H1 (cell line): ENCODE results near the gene PRRX2. TPM values are rescaled to one million over a fixed set of nuclear protein-coding genes. Genes with fewer than 3 reads are reported as not detected.

Source experiments
- CTCF ChIA-PET: fragments of 300-600 bp; sonication (Branson Sonifier 250); formaldehyde crosslinking; loops from one replicate; lab custom pipeline; 2021; ENCODE audit not compliant: partially characterized antibody; lab: Charles Lee
- POLR2A ChIA-PET: fragments of 300-600 bp; sonication (Branson Sonifier 250); formaldehyde crosslinking; loops from one replicate; lab custom pipeline; 2021; ENCODE audit warnings: inconsistent platforms; ENCODE audit not compliant: partially characterized antibody; lab: Charles Lee
- DNase-seq, 2 experiments: peaks; one replicate each; pipeline versions ENCODE4 v3.0.0 to v3.0.0-alpha.2; 2010 to 2022; ENCODE audit warnings: low spot score in 2 of 2, low read depth in 1 of 2, mixed read lengths in 1 of 2
- FAIRE-seq: peaks from 2 replicates; lab custom pipeline; 2011; peaks lifted over from hg19 to GRCh38; lab: Jason Lieb, UNC
- H2AFZ ChIP-seq: 2 replicates; pipeline ENCODE4 v1.8.1; 2012; ENCODE audit warnings: low read length, inconsistent platforms
- H2AK5ac ChIP-seq: 2 replicates; pipeline ENCODE4 v1.6.1; 2013; ENCODE audit warnings: low read depth, low read length
- H2BK120ac ChIP-seq: replicated peaks from 2 replicates; pipeline ENCODE3; 2013; ENCODE audit warnings: low read depth, low read length, inconsistent platforms
- H2BK12ac ChIP-seq: 2 replicates; pipeline ENCODE4 v1.6.1; 2013; ENCODE audit warnings: low read depth, low read length
- H2BK15ac ChIP-seq: 2 replicates; pipeline ENCODE4 v1.6.1; 2013; ENCODE audit warnings: low read length
- H2BK20ac ChIP-seq: 2 replicates; pipeline ENCODE4 v1.6.1; 2013; ENCODE audit warnings: low read length
- H2BK5ac ChIP-seq: 2 replicates; pipeline ENCODE4 v1.6.1; 2013; ENCODE audit warnings: low read depth, low read length
- H3K14ac ChIP-seq: 2 replicates; pipeline ENCODE4 v1.6.1; 2013; ENCODE audit warnings: inconsistent platforms; ENCODE audit not compliant: insufficient read length
- H3K18ac ChIP-seq: 2 replicates; pipeline ENCODE4 v1.6.1; 2013; ENCODE audit warnings: low read length; ENCODE audit errors: extremely low read depth
- H3K23ac ChIP-seq: 2 replicates; pipeline ENCODE4 v1.6.1; 2013; ENCODE audit warnings: inconsistent platforms; ENCODE audit not compliant: insufficient read length
- H3K23me2 ChIP-seq: 2 replicates; pipeline ENCODE4 v1.6.1; 2013; ENCODE audit warnings: low read depth, low read length
- H3K27ac ChIP-seq: 2 replicates; pipeline ENCODE4 v1.6.1; 2011; ENCODE audit warnings: low read depth, low read length, inconsistent platforms
- H3K27me3 ChIP-seq, 4 experiments: replicated peaks in 1 of 4; 1 replicate in 1 of 4; 2 replicates in 3 of 4; pipeline versions ENCODE4 v1.6.1 to v1.8.1; 2011 to 2013; ENCODE audit warnings: low read length in 3 of 4, mild to moderate bottlenecking in 3 of 4, inconsistent platforms in 2 of 4, mixed read lengths in 2 of 4, moderate library complexity in 1 of 4; ENCODE audit not compliant: control insufficient read depth in 3 of 4, insufficient read depth in 3 of 4; ENCODE audit errors: extremely low read depth in 1 of 4
- H3K36me3 ChIP-seq, 4 experiments: 2 replicates each; pipeline versions ENCODE4 v1.6.1 to v1.8.1; 2011 to 2013; ENCODE audit warnings: mild to moderate bottlenecking in 4 of 4, low read length in 3 of 4, moderate library complexity in 2 of 4, control low read depth in 1 of 4, inconsistent platforms in 1 of 4; ENCODE audit not compliant: insufficient read depth in 4 of 4, control insufficient read depth in 2 of 4
- H3K4ac ChIP-seq: replicated peaks from 2 replicates; pipeline ENCODE3; 2013; ENCODE audit warnings: low read length, low read depth, mixed read lengths, inconsistent platforms; ENCODE audit not compliant: insufficient read length
- H3K4me1 ChIP-seq, 4 experiments: replicated peaks in 1 of 4; 1 replicate in 1 of 4; 2 replicates in 3 of 4; pipeline versions ENCODE4 v1.6.1 to v1.8.1; 2011 to 2013; ENCODE audit warnings: low read length in 3 of 4, inconsistent platforms in 2 of 4, mixed read lengths in 1 of 4; ENCODE audit not compliant: insufficient read depth in 4 of 4, control insufficient read depth in 3 of 4
- H3K4me2 ChIP-seq, 2 experiments: 2 replicates each; pipeline versions ENCODE4 v1.6.1 to v1.8.1; 2011 to 2013; ENCODE audit warnings: low read depth in 2 of 2, low read length in 2 of 2, control low read depth in 1 of 2, inconsistent platforms in 1 of 2, mild to moderate bottlenecking in 1 of 2; ENCODE audit not compliant: insufficient read depth in 1 of 2
- H3K4me3 ChIP-seq, 4 experiments: fragments of 200-600, 300-600 bp in 1 of 4; sonication (generic), shearing (Covaris generic), sonication (Bioruptor Twin) in 1 of 4; 2 replicates each; pipeline versions ENCODE4 v1.5.1 to v1.8.1; 2011 to 2016; ENCODE audit warnings: low read length in 4 of 4, low read depth in 3 of 4, control low read depth in 2 of 4, inconsistent platforms in 2 of 4, mild to moderate bottlenecking in 2 of 4, mixed read lengths in 1 of 4, moderate library complexity in 1 of 4; ENCODE audit not compliant: insufficient read depth in 2 of 4; ENCODE audit errors: extremely low read depth in 1 of 4
- H3K56ac ChIP-seq: replicated peaks from 2 replicates; pipeline ENCODE3; 2013; ENCODE audit warnings: low read depth, mild to moderate bottlenecking, mixed read lengths, low read length, inconsistent platforms; ENCODE audit not compliant: insufficient read length
- H3K79me1 ChIP-seq: 2 replicates; pipeline ENCODE4 v1.6.1; 2013; ENCODE audit warnings: low read depth, low read length, control low read depth
- H3K79me2 ChIP-seq, 2 experiments: 2 replicates each; pipeline versions ENCODE4 v1.6.1 to v1.8.1; 2012 to 2013; ENCODE audit warnings: low read length in 2 of 2, mild to moderate bottlenecking in 2 of 2, inconsistent platforms in 1 of 2; ENCODE audit not compliant: insufficient read depth in 2 of 2, control insufficient read depth in 1 of 2
- H3K9ac ChIP-seq, 4 experiments: replicated peaks in 1 of 4; 1 replicate in 1 of 4; 2 replicates in 3 of 4; pipeline versions ENCODE4 v1.6.1 to v1.8.1; 2011 to 2013; ENCODE audit warnings: low read depth in 3 of 4, low read length in 3 of 4, control low read depth in 2 of 4, mild to moderate bottlenecking in 2 of 4, moderate library complexity in 2 of 4, inconsistent platforms in 1 of 4; ENCODE audit errors: extremely low read depth in 1 of 4
- H3K9me3 ChIP-seq, 2 experiments: 2 replicates each; pipeline versions ENCODE4 v1.6.1 to v1.8.1; 2012 to 2013; ENCODE audit warnings: mild to moderate bottlenecking in 2 of 2, moderate library complexity in 2 of 2, control low read depth in 1 of 2, inconsistent platforms in 1 of 2, low read depth in 1 of 2, low read length in 1 of 2, mixed read lengths in 1 of 2; ENCODE audit not compliant: insufficient read depth in 2 of 2
- H4K20me1 ChIP-seq, 2 experiments: replicated peaks in 1 of 2; 2 replicates each; pipeline versions ENCODE3 to v1.8.1; 2011 to 2013; ENCODE audit warnings: inconsistent platforms in 2 of 2, low read length in 2 of 2, mild to moderate bottlenecking in 1 of 2; ENCODE audit not compliant: insufficient read depth in 2 of 2, control insufficient read depth in 1 of 2
- H4K5ac ChIP-seq: 2 replicates; pipeline ENCODE4 v1.6.1; 2013; ENCODE audit warnings: low read length, low read depth, mixed read lengths, inconsistent platforms; ENCODE audit not compliant: insufficient read length
- H4K8ac ChIP-seq: 2 replicates; pipeline ENCODE4 v1.8.0; 2013; ENCODE audit warnings: mild to moderate bottlenecking, moderate library complexity, low read length, inconsistent platforms; ENCODE audit not compliant: insufficient read depth; ENCODE audit errors: extremely low read depth
- H4K91ac ChIP-seq: replicated peaks from 2 replicates; pipeline ENCODE3; 2013; ENCODE audit warnings: low read length, mixed read lengths, inconsistent platforms; ENCODE audit not compliant: insufficient read length
- EGR1 ChIP-seq: IDR thresholded peaks from 2 replicates; pipeline ENCODE4 v1.6.1; 2011; ENCODE audit warnings: low read depth, low read length, borderline replicate concordance
- KDM5A ChIP-seq: fragments of 200-600 bp; IDR thresholded peaks from 2 replicates; pipeline ENCODE4 v1.7.1; 2012; ENCODE audit warnings: mild to moderate bottlenecking, low read length, inconsistent platforms, mixed read lengths
- NANOG ChIP-seq: IDR thresholded peaks from 2 replicates; pipeline ENCODE4 v1.6.1; 2011; ENCODE audit warnings: low read length, low read depth, mild to moderate bottlenecking, inconsistent platforms; ENCODE audit not compliant: insufficient read depth, poor library complexity, severe bottlenecking
- SAP30 ChIP-seq: fragments of 300-600 bp; sonication (generic); IDR thresholded peaks from 2 replicates; pipeline ENCODE4 v1.7.1; 2012; ENCODE audit warnings: low read length, moderate library complexity, mild to moderate bottlenecking, inconsistent platforms; ENCODE audit not compliant: insufficient read depth, insufficient replicate concordance
- SP1 ChIP-seq: IDR thresholded peaks from 2 replicates; pipeline ENCODE4 v1.6.1; 2011; ENCODE audit warnings: low read depth, low read length
- WGBS, 2 experiments: shearing (Covaris generic) in 1 of 2; methylation state at CpG; one replicate each; pipeline versions ENCODE4 v1.1.6 to v1.1.7; 2013 to 2015; ENCODE audit warnings: low lambda C conversion rate in 2 of 2, mixed read lengths in 2 of 2, inconsistent platforms in 1 of 2, low coverage in 1 of 2, missing lambda C conversion rate in 1 of 2; ENCODE audit not compliant: insufficient replicate concordance in 2 of 2, insufficient coverage in 1 of 2, insufficient read length in 1 of 2; ENCODE audit errors: extremely low coverage in 1 of 2, missing lambda C conversion rate in 1 of 2; 5-methylcytosine and 5-hydroxymethylcytosine counted together
- polyA plus RNA-seq, 7 experiments: library from polyadenylated mRNA; depleted of rRNA in 3 of 7; stranded (reverse) in 5 of 7; unstranded in 2 of 7; fragments of >200 nt in 5 of 7; fragments of 200-250 nt in 2 of 7; gene quantifications; 1 replicate in 5 of 7; 2 replicates in 1 of 7; 4 replicates in 1 of 7; pipeline versions ENCODE4 v1.2.1 to v1.2.3, GENCODE V29; 2011 to 2013; ENCODE audit warnings: missing spikeins in 2 of 7, mixed read lengths in 2 of 7
- total RNA-seq: library from RNA; stranded (reverse); fragmentation: NEBNext Ultra II Directional; extraction: Animal tissue kit (Norgen Biotek cat#: 25700); gene quantifications from 2 replicates; pipeline ENCODE4 v1.2.1, GENCODE V29; 2021

The PRRX2 gene
- total and polyA plus RNA-seq, 2 of the 8 experiments (the other 6 are each of a cell fraction or from before 2014, with no cell fraction given) = 5.8 to 9.2 TPM

- WGBS, 2 experiments = 87% methylated on average over 6 of the region's 6 CpGs; no CpG with 5 or more reads in 1 of the 2 experiments
- Histone ChIP-seq H3K79me1 (peaks cover 15% of the 10 kb centered on the region), H2AK5ac (no peak overlapping the region), H2AFZ (no peak overlapping the region), H3K4ac (no peak overlapping the region), H2BK5ac (no peak overlapping the region), H2BK20ac (no peak overlapping the region), H3K18ac (no peak overlapping the region), H2BK12ac (no peak overlapping the region), H4K5ac (no peak overlapping the region), H3K4me1 (peaks cover 10 to 16% (median 12%) of the 10 kb centered on the region in 4 experiments), H3K27me3 (peaks cover 18 to 33% (median 30%) of the 10 kb centered on the region in 4 experiments), H4K91ac (no peak overlapping the region), H3K9me3 (no peaks in the 10 kb centered on the region), H3K27ac (no peak overlapping the region), H3K4me3 (no peak overlapping the region), H3K9ac (no peak overlapping the region), H3K56ac (no peak overlapping the region), H4K20me1 (peaks cover 15 to 21% of the 10 kb centered on the region in 2 experiments), H3K14ac (no peak overlapping the region), H3K79me2 (peaks cover 21 to 24% of the 10 kb centered on the region in 2 experiments), H3K23me2 (peaks cover 21% of the 10 kb centered on the region), H2BK120ac (no peak overlapping the region), H2BK15ac (no peak overlapping the region), H3K23ac (no peak overlapping the region), H4K8ac (no peak overlapping the region), H3K4me2 (no peak overlapping the region), H3K36me3 (peaks cover 0 to 5% (median 0%) of the 10 kb centered on the region in 4 experiments; a peak in 2 of 8 replicates)
- FAIRE-seq (no peak), DNase-seq (no peak)
- ChIA-PET CTCF (interaction anchor here (0.8 to 8.1 kb wide), 16 partner anchors 10 to 504 kb away, joined by 3 to 104 read pairs (median 6); no protein-coding TSS in a partner anchor), POLR2A (interaction anchor here (8.4 kb wide), 1 partner anchor 15 kb away, joined by 95 read pairs; the partner anchor contains the start of gene ASB6)
- TF ChIP-seq NANOG = no peak
- TF ChIP-seq SP1 = no peak
- no peak for TF ChIP-seq SAP30
- no peak for TF ChIP-seq EGR1
- TF ChIP-seq KDM5A = no peak
Observed at GRCh38 chr9:129623331-129623730, 42.1 kb upstream of the PRRX2 start.
